ENCODE measurements around the gene TEAD1. TPM values are rescaled to one million over a fixed set of nuclear protein-coding genes. Genes with fewer than 3 reads are reported as not detected.

The TEAD1 gene
- total RNA-seq, 2 experiments from 2014 or later = 0.59 to 0.65 TPM

- no peaks in the 10 kb centered on the region for H3K9me3 Mint-ChIP-seq (ENCODE audit: low read depth)
- H3K27me3 Mint-ChIP-seq = no peaks in the 10 kb centered on the region
- DNase-seq = no peak
- H3K36me3 Mint-ChIP-seq (ENCODE audit: low read depth) = no peaks in the 10 kb centered on the region
- H3K27ac Mint-ChIP-seq = no peak overlapping the region
- POLR2A ChIA-PET = no interaction called here
- no peak overlapping the region for H3K4me3 Mint-ChIP-seq
- CTCF ChIA-PET = interaction anchor here (0.8 to 0.9 kb wide), 2 partner anchors 11 to 613 kb away, joined by 3 to 4 read pairs; no protein-coding TSS in a partner anchor
- intact Hi-C loops (cut with DNase I, micrococcal nuclease) = no loop called here
- no peak for ATAC-seq
- peaks cover 4% of the 10 kb centered on the region for H3K4me1 Mint-ChIP-seq
These were observed 227.8 kb downstream of the TEAD1 start for GRCh38 chr11:12901874-12902481.

GRCh38 chr11:12902791-12903486, 228.7 kb downstream of the TEAD1 start:
- ATAC-seq = no peak
- CTCF ChIA-PET = interaction anchor here (0.6 to 1.0 kb wide), 5 partner anchors 9 to 961 kb away, joined by 3 to 4 read pairs (median 3); no protein-coding TSS in a partner anchor
- H3K27me3 Mint-ChIP-seq = no peaks in the 10 kb centered on the region
- no peaks in the 10 kb centered on the region for H3K9me3 Mint-ChIP-seq (ENCODE audit: low read depth)
- peaks cover 4% of the 10 kb centered on the region for H3K4me1 Mint-ChIP-seq
- H3K27ac Mint-ChIP-seq = no peak overlapping the region
- intact Hi-C loops (cut with DNase I, micrococcal nuclease) = no loop called here
- H3K4me3 Mint-ChIP-seq = no peak overlapping the region
- H3K36me3 Mint-ChIP-seq (ENCODE audit: low read depth) = no peaks in the 10 kb centered on the region
- DNase-seq = no peak
- POLR2A ChIA-PET = interaction anchor here (0.6 kb wide), 1 partner anchor 248 kb away, joined by 3 read pairs; no protein-coding TSS in a partner anchor

GRCh38 chr11:12905435-12905834, 231.2 kb downstream of the TEAD1 start:
- Mint-ChIP-seq H3K27ac (no peak overlapping the region), H3K36me3 (ENCODE audit: low read depth) (no peaks in the 10 kb centered on the region), H3K9me3 (ENCODE audit: low read depth) (no peaks in the 10 kb centered on the region), H3K4me3 (no peak overlapping the region), H3K27me3 (peaks cover 5% of the 10 kb centered on the region), H3K4me1 (no peaks in the 10 kb centered on the region)
- intact Hi-C loops (cut with DNase I, micrococcal nuclease) = no loop called here
- POLR2A ChIA-PET = no interaction called here
- DNase-seq = no peak
- ATAC-seq = no peak
- CTCF ChIA-PET = interaction anchor here (0.9 to 1.0 kb wide), 2 partner anchors 9 to 495 kb away, joined by 3 read pairs; no protein-coding TSS in a partner anchor

GRCh38 chr11:12906501-12906900, 232.3 kb downstream of the TEAD1 start:
- H3K27ac Mint-ChIP-seq = no peak overlapping the region
- peaks cover 5% of the 10 kb centered on the region for H3K27me3 Mint-ChIP-seq
- H3K4me3 Mint-ChIP-seq = no peak overlapping the region
- H3K4me1 Mint-ChIP-seq = no peaks in the 10 kb centered on the region
- DNase-seq (no peak), ATAC-seq (no peak)
- no peaks in the 10 kb centered on the region for H3K36me3 Mint-ChIP-seq (ENCODE audit: low read depth)
- ChIA-PET CTCF (no interaction called here), POLR2A (no interaction called here)
- intact Hi-C loops (cut with DNase I, micrococcal nuclease) = no loop called here
- no peaks in the 10 kb centered on the region for H3K9me3 Mint-ChIP-seq (ENCODE audit: low read depth)

GRCh38 chr11:12909879-12910278, 235.7 kb downstream of the TEAD1 start:
- H3K27me3 Mint-ChIP-seq = peaks cover 12% of the 10 kb centered on the region
- DNase-seq (no peak), ATAC-seq (no peak)
- intact Hi-C loops (cut with DNase I, micrococcal nuclease) = no loop called here
- ChIA-PET CTCF (interaction anchor here (0.7 to 1.7 kb wide), 2 partner anchors 9 to 756 kb away, joined by 3 to 7 read pairs; no protein-coding TSS in a partner anchor), POLR2A (no interaction called here)
- H3K4me1 Mint-ChIP-seq = no peaks in the 10 kb centered on the region
- no peaks in the 10 kb centered on the region for H3K36me3 Mint-ChIP-seq (ENCODE audit: low read depth)
- no peak overlapping the region for H3K4me3 Mint-ChIP-seq
- no peak overlapping the region for H3K27ac Mint-ChIP-seq
- H3K9me3 Mint-ChIP-seq (ENCODE audit: low read depth) = no peaks in the 10 kb centered on the region

- no peaks in the 10 kb centered on the region for H3K36me3 Mint-ChIP-seq (ENCODE audit: low read depth)
- ATAC-seq (no peak), DNase-seq (peak; percentile 42)
- H3K4me3 Mint-ChIP-seq = no peak overlapping the region
- H3K9me3 Mint-ChIP-seq (ENCODE audit: low read depth) = no peaks in the 10 kb centered on the region
- intact Hi-C loops (cut with DNase I, micrococcal nuclease) = no loop called here
- no peak overlapping the region for H3K27ac Mint-ChIP-seq
- H3K27me3 Mint-ChIP-seq = peaks cover 13% of the 10 kb centered on the region
- POLR2A ChIA-PET = no interaction called here
- H3K4me1 Mint-ChIP-seq = no peaks in the 10 kb centered on the region
- CTCF ChIA-PET = interaction anchor here (0.6 to 2.2 kb wide), 6 partner anchors 9 to 1017 kb away, joined by 3 to 5 read pairs (median 4); no protein-coding TSS in a partner anchor
These were observed 240.2 kb downstream of the TEAD1 start for GRCh38 chr11:12914400-12914912.

- ChIA-PET POLR2A (no interaction called here), CTCF (interaction anchor here (0.7 to 2.2 kb wide), 2 partner anchors 14 to 1018 kb away, joined by 4 to 5 read pairs; no protein-coding TSS in a partner anchor)
- Mint-ChIP-seq H3K4me1 (no peaks in the 10 kb centered on the region), H3K36me3 (ENCODE audit: low read depth) (no peaks in the 10 kb centered on the region), H3K27ac (no peak overlapping the region), H3K4me3 (no peak overlapping the region), H3K9me3 (ENCODE audit: low read depth) (no peaks in the 10 kb centered on the region), H3K27me3 (peaks cover 13% of the 10 kb centered on the region)
- no peak for ATAC-seq
- DNase-seq = no peak
- intact Hi-C loops (cut with DNase I, micrococcal nuclease) = no loop called here
These were observed 240.9 kb downstream of the TEAD1 start for GRCh38 chr11:12915093-12915492.

- intact Hi-C loops (cut with DNase I, micrococcal nuclease) = no loop called here
- Mint-ChIP-seq H3K4me1 (no peaks in the 10 kb centered on the region), H3K4me3 (no peak overlapping the region), H3K36me3 (ENCODE audit: low read depth) (no peaks in the 10 kb centered on the region), H3K27me3 (peaks cover 11% of the 10 kb centered on the region), H3K27ac (no peak overlapping the region), H3K9me3 (ENCODE audit: low read depth) (no peaks in the 10 kb centered on the region)
- no peak for DNase-seq
- no peak for ATAC-seq
- POLR2A ChIA-PET = no interaction called here
- CTCF ChIA-PET = interaction anchor here (1.1 to 1.9 kb wide), 2 partner anchors 8 to 10 kb away, joined by 3 to 7 read pairs; no protein-coding TSS in a partner anchor
These were observed 243.6 kb downstream of the TEAD1 start for GRCh38 chr11:12917822-12918221.

GRCh38 chr11:12918667-12919066, 244.4 kb downstream of the TEAD1 start:
- Mint-ChIP-seq H3K36me3 (ENCODE audit: low read depth) (no peaks in the 10 kb centered on the region), H3K4me3 (no peak overlapping the region), H3K9me3 (ENCODE audit: low read depth) (no peaks in the 10 kb centered on the region), H3K27ac (no peak overlapping the region), H3K27me3 (peaks cover 11% of the 10 kb centered on the region), H3K4me1 (no peaks in the 10 kb centered on the region)
- ChIA-PET POLR2A (no interaction called here), CTCF (interaction anchor here (1.9 kb wide), 1 partner anchor 9 kb away, joined by 7 read pairs; no protein-coding TSS in a partner anchor)
- no peak for ATAC-seq
- no peak for DNase-seq
- intact Hi-C loops (cut with DNase I, micrococcal nuclease) = no loop called here

- ChIA-PET POLR2A (no interaction called here), CTCF (interaction anchor here (0.6 kb wide), 1 partner anchor 639 kb away, joined by 3 read pairs; no protein-coding TSS in a partner anchor)
- no peak for DNase-seq
- no peaks in the 10 kb centered on the region for H3K9me3 Mint-ChIP-seq (ENCODE audit: low read depth)
- no peak overlapping the region for H3K27ac Mint-ChIP-seq
- no peak overlapping the region for H3K4me3 Mint-ChIP-seq
- intact Hi-C loops (cut with DNase I, micrococcal nuclease) = no loop called here
- H3K27me3 Mint-ChIP-seq = peaks cover 13% of the 10 kb centered on the region
- no peak for ATAC-seq
- H3K4me1 Mint-ChIP-seq = no peaks in the 10 kb centered on the region
- no peaks in the 10 kb centered on the region for H3K36me3 Mint-ChIP-seq (ENCODE audit: low read depth)
These were observed 248.2 kb downstream of the TEAD1 start for GRCh38 chr11:12922418-12922817.

- Mint-ChIP-seq H3K36me3 (ENCODE audit: low read depth) (no peaks in the 10 kb centered on the region), H3K4me1 (no peaks in the 10 kb centered on the region), H3K27ac (no peak overlapping the region), H3K27me3 (peaks cover 12% of the 10 kb centered on the region), H3K9me3 (ENCODE audit: low read depth) (no peaks in the 10 kb centered on the region), H3K4me3 (no peak overlapping the region)
- POLR2A ChIA-PET = no interaction called here
- ATAC-seq (no peak), DNase-seq (no peak)
- intact Hi-C loops (cut with DNase I, micrococcal nuclease) = no loop called here
- CTCF ChIA-PET = interaction anchor here (0.6 kb wide), 1 partner anchor 640 kb away, joined by 3 read pairs; no protein-coding TSS in a partner anchor
These were observed 248.8 kb downstream of the TEAD1 start for GRCh38 chr11:12922980-12923507.

Measured in activated CD4-positive, alpha-beta T cell treated with anti-CD3 and anti-CD28 coated beads for 36 hours (primary cell).